CD4-positive, alpha-beta T cell treated with Interleukin-12 subunit alpha and Interleukin-12 subunit beta, for 1 hour (primary cell): ENCODE measurements around the gene RAB8B.
"Not testable (repeated sequence)": the region's sequence is repeated elsewhere in the genome, so short reads cannot be mapped to it uniquely, and the experiment has no call there.

Experiments
- DNase-seq: peaks from one replicate; pipeline ENCODE4 v3.0.0-alpha.2; 2020

Gene RAB8B

DNA sequence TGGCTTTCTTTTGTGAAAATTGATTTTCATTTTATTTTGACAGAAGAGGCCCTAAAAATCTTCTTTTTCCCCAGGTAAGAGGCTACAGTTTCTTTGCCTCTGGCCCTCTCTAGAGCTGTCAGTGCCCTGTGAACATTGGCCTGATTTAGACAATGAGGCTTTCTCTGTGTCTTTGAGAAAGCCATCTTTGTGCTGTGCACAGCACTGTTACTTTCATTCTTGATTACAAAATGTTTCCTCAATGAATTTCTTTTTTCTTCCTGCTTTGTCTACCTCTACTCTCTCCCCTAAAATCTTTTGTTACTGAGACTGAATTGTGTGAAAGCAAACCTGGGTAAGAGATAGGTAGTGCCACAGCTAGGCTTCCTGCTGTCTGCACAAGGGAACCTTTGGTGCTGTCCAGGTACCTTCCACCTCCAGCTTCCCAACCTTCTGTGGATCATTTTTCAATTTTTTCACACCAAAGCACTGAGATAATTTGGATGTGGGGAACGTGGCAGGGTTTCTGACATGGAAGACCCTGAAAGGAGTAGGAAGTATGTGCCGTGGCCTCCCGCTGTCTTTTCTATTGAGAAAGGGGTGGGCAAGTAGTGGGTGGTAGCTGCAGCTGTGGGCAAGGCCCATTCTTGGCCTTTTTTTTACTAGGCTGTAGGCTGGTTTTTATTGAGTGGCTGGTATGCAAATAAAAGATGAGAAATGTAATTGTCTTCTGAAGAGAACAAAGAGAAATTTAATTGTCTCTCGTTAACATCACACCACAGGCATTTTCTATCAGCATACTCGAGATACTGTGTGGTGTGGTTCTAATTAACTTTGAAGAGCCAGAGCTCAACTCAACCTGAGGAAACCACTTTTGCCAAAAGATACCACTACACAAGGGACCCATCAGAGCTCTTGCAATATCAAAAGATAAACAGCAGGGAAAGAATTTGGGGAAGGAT lies 21.0 kb downstream of the RAB8B start:
- DNase-seq: no peak

DNA sequence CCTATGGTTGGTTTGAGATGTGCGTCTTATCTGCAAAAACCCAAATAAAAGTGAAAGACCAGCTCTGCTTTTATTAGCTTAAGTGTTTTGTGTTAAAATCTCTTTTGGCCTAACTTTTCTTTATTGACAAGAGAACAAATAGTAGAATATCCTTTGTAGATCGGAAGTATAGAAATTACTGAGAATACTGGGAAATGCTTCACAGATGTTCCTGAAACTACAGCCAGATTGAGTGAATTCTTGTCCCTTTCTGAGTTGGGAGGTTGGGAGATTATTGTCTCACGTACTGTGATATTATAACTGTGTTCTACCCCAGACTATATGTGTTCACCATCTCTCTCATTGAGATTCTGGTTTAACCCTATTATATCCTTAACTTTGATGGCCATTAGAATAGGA lies 21.7 kb downstream of the RAB8B start:
- no peak for DNase-seq

DNA sequence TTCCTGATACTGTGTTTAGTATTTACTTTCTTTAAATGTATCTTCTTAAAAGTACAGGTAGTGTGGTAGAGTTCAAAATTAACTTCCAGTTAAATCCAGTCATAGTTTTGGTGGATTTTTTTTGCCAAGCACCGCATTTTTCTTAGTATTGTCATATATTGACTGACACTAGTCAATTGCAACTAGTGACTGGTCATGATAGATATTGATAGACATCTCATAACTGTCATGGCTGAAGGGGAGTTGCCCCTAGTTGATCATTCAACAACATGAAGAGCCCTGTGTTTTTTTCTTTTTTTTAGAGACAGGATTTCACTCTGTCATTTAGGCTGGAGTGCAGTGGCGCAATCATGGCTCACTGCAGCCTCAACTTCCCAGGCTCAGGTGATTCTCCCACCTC lies 22.1 kb downstream of the RAB8B start:
- DNase-seq: no peak

DNA sequence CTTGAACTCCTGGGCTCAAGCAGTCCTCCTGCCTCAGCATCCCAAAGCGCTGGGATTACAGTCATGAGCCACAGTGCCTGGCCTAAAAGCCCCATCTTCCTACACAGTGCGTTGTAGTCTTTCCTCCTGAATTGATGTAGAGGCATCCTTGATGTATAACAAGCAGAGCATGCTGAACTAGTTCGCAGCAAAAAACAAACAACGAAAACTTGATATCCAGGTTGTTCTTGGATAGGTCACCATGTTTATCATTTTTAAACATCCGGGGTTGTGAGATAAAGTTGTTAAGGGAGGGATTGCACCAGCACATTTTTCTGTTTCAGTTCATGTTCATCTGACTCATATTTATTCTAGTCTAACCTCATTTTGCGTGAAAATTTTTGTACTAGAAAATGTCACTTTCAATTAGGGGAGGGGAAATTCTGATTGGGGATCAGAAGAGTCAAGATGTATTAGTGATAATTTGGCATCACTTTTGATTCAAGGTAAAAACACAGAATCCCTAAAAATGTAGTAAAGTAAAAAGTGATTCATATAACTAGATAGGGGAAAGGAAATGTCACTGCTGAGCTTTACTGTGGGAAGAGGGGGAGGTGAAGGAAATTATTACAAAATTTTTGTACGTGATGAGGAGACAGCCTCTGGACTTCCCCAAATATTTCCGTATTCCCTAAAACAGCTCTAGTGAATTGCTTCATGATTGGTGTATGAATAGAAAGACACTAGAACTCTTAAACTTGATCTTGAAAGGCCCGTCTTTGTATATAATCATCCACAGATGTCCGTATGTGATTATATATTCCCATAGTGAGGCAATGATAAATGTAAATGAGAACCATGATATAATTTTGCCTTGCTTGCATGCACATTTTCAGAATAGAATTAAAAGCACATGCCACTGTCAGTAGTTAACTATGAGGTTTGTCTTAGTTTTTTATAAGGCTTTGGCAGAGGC lies 22.9 kb downstream of the RAB8B start:
- DNase-seq: peak; percentile 42

DNA sequence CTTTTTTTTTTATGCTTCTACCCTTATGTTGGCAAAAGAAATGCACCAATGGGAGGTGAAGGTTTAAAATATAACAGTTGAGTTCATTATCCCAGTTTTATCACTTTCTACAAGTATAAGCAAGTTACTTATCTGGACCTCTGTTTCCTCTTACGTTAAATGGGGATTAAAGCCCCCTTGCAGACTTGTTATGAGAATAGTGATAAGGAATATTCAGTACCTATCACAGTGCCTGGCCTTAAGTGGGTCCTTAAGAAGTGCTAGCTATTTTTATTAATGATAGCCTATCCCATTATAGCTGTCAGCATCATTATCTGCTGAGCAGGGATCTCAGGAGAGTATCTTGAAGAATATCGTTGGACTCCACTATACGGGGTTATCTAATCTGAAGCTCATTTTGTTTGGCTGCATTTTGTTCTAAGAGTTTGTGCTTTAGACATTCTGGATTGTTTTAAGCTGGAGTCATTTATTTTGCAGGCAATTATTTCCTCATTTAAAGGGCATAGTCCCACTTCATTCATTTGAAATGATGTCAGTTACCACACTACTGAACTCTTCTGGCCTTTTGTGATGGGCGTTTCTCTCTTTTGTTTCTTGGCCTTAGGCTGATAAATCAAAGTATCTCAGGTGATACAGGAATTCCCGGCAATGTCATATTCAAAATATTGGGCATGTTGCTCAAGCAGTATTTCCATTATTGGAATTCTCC lies 28.8 kb downstream of the RAB8B start:
- DNase-seq: no peak

DNA sequence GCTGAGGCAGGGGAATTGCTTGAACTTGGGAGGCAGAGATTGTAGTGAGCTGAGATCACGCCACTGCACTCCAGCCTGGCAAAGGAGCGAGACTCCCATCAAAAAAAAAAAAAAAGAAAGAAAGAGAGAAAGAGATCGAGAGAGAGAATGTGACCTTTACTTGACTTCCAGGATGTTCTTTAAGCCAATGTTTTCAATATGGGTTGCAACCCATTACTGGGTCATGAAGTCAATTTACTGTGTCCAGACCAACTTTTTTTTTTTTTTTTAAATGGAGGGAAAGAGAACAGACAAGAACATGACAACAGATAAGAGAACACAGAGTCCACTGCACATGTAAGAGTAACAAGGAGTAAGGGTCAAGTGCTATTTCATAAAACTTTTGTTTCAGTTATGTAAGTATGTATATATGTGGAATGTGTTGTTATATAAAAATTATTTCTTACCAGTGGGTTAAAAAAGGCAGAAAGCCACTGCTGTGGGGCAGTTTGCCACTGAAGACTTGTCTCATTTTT lies 29.8 kb downstream of the RAB8B start:
- DNase-seq: no peak

DNA sequence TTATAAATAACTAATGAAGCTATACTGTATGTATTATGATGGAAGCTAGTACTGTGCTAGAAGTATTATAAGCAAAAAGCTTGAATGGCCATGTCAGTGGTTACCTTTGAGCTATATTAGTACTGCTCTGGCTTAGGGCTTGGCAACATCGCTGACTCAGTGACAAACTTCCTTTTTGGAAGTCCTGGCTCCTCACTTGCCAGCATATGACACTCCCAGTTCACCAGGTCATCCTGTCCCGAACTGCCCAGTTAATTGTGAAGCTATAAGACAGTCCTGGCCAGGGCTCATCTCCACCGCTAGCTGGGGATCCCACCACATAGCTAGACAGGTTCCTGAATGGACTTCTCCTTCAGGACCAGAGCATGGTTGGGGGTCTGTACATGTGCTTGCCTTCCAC lies 31.9 kb downstream of the RAB8B start:
- no peak for DNase-seq

DNA sequence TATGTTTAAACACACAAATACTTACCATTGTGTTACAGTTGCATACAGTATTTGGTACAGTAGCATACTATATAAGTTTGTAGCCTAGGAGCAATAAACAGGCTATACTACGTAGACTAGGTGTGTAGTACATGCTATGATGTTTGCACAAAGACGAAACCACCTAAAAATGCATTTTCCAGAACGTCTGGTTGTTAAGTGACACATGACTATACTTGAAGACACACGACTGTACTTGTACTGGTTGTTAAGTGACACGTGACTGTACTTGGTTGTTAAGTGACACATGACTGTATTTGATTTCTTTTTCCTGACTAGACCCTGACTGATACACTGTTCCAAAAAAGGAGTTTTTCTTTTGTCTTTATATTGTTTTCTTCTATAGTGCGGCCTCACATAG lies 34.1 kb downstream of the RAB8B start:
- DNase-seq: no peak

DNA sequence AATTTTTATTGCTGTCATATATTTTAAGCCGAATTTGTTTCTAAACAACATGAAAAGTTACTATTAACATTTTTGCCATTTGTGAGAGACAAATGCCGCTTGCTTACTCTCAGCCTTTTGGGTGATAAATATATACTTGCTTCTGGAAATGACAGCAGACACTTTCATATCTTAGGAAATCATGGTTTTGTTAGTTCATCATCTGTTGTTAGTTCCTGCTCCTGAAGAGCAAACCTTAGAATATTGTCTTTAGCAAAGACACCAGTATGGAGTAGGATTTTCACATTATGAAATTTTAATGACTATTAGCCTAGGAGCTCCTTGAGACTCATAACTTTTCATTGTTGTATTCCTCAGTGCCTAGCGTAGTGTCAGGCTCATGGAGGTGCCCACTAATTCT lies 36.0 kb downstream of the RAB8B start:
- no peak for DNase-seq

DNA sequence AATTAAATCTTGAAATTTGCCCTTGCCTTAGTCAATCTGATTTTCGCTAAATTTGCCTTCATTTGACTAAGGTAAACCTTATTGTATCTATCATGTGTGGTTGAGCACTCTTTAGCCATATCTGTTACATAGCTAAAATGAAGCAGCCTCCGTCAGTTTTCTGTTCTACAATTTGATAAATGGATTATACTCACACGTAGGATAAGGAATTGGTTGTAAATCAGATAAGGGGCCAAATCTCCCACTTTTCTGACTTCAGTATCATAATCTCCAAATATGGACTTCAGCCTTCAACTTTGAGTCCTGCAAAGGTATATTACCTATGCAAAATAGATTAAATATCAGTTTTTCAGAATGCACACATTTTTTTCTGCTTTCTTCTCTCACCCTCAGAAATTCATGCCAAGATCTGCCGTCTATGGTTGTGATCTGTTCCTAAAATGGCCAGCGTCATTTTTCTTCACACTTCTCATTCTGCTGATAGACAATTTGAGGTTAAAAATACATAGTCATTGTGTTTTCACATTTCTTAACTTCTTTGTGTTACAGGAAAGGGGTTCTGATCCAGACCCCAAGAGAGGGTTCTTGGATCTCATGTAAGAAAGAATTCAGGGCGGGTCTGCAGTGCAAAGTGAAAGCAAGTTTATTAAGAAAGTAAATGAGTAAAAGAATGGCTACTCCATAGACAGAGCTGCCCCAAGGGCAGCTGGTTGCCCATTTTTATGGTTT lies 36.9 kb downstream of the RAB8B start:
- no peak for DNase-seq

DNA sequence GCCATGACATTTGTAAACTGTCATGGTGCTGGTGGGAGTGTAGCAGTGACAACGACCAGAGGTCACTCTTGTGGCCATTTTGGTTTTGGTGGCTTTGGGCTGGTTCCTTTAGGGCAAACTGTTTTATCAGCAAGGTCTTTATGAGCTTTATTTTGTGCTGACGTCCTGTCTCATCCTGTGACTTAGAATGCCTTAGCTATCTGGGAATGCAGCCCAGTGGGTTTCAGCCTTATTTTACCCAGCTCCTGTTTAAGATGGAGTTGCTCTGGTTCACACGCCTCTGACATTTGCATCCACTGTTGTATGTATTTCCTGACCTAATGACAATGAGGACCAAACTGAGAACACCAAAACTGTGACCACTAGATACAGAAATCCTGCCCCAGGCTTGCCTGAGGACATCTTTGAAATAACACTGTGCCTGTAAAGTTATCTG lies 37.6 kb downstream of the RAB8B start:
- DNase-seq: no peak

DNA sequence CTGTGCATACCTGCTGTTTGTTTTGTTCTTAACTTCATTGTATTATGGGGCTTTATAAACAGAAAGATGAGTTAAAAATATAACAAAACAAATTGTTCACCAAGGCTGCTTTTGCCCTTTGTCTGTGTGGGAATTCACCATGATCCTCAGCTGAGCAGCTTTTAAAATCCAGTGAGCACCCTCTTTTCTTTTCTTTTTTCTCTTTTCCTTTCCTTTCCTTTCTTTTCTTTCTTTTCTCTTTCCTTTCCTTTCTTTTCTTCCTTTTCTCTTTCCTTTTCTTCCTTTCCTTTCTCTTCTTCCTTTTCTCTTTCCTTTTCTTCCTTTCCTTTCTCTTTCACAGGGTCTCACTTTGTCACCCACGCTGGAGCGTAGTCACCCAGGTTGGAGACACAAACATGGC lies 38.3 kb downstream of the RAB8B start:
- DNase-seq: no peak

DNA sequence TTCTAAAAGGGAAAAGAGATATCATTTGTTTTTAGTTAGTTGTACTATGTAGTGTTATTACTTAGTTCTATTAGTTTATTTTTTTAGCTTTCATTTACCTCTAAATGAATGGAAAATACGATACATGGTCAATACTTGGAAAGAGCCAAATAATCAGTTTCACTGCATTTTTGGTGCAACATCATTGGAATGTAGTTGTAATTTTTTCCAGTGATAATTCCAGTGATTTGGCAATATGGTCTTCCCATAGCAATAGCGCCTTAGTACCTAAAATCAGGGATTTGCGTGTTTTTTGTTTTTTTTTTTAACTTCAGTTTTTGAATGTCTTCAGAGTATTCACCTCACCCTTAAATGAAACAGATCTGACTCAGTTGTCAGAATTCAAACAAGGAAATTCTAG lies 41.8 kb downstream of the RAB8B start:
- DNase-seq: no peak

DNA sequence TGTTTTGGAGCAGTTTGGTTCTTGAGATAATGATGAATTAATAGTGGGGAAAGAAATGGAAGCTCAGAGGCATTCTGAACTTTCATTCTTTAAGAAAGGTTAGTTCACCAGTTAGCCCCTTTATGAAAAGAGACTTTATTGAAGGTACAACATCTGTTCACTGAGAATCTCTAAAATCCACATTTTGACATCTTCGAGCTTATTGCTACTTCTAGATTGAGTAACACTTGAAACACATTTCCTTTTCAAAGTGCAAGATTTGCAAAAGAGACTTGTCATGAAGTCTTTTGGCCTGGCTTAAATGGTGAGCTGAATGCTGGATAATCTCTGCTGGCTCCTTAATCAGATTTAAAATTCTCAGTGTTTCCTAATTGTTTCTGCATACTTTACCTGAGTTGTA lies 42.3 kb downstream of the RAB8B start:
- DNase-seq: no peak

DNA sequence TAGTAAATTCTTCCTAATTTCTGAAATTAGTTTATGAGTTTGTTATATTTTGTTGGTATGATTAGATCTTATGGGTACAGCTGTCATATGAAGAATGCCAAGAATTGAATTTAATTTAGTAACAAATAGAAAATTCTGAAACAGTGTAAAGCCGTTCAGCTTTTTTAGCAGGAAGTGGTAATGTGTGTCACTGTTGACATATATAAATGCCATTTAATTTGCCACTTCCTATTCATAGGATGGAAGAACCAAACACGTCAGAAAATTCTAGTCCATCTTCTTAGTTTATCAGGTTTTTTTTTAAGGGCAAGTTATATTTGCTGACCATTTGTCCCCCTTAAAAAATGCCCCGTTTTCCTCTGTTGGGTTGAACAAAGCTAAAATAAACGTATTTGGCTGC lies 43.0 kb downstream of the RAB8B start:
- peak; percentile 55 for DNase-seq

DNA sequence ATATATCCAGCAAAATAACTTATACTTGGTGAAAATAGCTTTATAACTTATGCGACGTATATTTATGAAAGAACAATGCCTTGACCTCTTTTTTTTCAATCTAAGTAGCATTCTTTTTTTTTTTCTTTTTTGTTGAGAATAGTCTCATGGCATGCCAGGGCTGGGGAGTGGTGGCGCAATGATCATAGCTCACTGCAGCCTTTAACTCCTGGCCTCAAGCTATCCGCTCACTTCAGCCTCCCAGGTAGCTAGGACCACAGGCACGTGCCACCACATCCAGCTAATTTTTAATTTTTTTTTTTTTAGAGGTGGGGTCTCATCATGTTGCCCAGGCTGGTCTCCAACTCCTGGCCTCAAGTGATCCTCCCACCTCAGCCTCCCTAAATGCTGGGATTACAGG lies 43.5 kb downstream of the RAB8B start:
- no peak for DNase-seq

DNA sequence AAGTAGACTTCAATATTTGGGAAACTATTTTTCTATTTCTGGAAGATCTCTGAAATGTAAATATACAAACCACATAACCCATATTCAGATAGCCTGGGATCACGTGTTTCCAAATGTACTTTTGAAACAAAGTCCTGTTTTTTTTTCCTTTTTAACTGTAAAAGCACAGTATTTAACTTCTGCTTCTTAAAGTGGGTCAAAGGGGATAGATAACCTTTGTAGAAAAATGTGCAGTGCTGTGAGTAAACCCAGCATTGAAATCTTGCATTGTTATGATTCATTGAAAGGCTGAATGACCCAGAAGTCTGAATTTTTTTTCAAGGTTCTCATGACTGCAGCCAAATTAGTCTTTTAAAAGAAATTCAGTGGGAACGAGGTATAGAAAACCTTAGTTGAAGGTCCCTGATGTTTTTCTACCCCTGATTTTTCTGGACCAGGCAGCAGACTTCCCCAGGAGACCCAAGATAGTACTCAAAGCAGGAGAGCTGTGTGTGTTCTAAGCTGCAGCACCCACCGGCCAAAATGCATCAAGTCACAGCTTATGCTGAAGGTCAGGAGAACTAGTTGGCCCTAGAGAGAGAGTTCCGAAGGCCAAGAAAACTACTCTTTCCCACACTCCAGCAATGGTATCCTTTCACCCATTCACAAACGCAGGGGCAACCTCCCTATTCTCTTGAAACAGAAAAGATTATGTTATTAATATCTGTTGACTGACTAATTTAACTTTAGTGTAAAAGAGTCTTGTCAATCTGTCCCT lies 44.4 kb downstream of the RAB8B start:
- DNase-seq: no peak

DNA sequence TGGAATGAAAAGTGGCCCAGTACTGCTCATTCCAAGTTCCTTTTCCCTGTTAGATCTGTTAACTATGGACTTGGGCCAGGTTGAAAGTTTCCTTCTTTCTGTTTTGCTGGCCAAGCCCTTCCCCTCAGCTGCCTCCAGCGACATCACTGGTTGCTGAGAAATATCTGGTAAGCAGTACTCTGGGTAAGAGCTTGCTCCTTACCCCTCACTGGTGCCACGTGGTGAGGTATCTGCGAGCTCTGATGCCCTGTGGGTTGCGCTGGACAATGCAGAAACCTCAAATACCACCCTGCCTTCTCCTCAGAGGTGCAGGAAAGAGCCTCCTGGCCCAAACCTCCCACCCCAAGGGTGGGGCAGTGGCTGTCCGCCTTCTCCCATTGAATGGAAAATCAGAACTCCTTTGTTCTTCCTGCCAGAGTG lies 45.1 kb downstream of the RAB8B start:
- DNase-seq: no peak

DNA sequence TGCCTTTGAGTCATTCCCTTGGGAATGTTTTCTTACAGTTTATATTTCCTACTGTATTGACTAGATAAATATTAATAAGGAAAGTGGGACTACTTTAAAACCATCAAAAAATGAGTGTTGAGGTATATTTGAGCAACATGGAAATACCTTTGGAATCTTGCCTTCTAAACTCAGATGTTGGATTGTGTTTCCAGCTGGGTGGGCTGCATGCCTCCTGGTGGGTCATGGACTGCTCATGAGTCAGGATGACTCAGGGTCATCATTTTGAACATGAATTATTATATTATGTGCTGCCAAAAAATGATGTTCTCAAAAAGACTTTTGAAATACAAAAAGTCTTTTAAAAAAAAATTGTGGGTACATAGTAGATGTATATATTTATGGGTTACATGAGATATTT lies 46.9 kb downstream of the RAB8B start:
- DNase-seq: no peak

DNA sequence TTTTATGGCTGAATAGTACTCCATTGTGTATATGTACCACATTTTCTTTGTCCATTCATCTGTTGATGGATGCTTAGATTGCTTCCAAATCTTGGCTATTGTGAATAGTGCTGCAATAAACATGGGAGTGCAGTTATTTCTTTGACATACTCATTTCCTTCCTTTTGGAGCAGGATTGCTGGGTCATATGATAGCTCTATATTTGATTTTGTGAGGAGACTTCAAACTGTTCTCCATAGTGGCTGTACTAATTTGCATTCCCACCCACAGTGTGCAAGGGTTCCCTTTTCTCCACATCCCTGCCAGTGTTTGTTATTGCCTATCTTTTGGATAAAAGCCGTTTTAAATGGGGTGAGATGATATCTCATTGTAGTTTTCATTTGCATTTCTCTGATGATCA lies 47.7 kb downstream of the RAB8B start:
- DNase-seq: not testable (repeated sequence)

DNA sequence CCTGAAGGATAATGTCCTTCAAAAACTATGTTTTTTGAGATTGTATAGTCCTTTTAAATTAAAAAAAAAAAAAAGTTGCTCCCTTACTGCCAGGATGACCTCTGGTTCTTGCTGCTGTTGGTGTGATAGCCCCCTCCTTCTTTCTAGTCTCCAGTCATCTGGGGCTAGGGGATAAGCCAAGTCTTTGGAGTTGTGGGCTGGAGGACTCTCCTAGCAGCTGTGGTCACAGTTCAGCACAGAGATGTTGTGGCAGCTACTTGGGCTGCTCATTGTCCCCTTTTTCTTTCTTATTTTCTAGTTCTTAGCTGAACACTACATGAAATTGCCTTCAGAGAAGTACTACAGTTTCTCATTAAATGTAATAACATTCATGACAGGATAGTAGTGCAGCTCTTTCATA lies 48.8 kb downstream of the RAB8B start:
- no peak for DNase-seq
